GM20000 (cell line): ENCODE data around the gene KCNG2.

ENCODE experiments used
- DNase-seq: peaks from one replicate; pipeline ENCODE4 v3.0.0; 2012; ENCODE audit warnings: low spot score
- CTCF ChIP-seq: IDR thresholded peaks from 2 replicates; pipeline ENCODE4 v1.5.1; 2012; ENCODE audit warnings: mild to moderate bottlenecking, control low read depth; ENCODE audit errors: extremely low read depth, missing control alignments

Gene KCNG2

GRCh38 chr18:79754022-79754761 lies 43.5 kb upstream of the KCNG2 start:
- TF ChIP-seq CTCF: no peak
- no peak for DNase-seq

- DNase-seq: no peak
- TF ChIP-seq CTCF: no peak
Measured at GRCh38 chr18:79754831-79755351, 42.8 kb upstream of the KCNG2 start.

- no peak for TF ChIP-seq CTCF
- DNase-seq: no peak
Measured at GRCh38 chr18:79755496-79756142, 42.1 kb upstream of the KCNG2 start.

- no peak for TF ChIP-seq CTCF
- no peak for DNase-seq
Measured at GRCh38 chr18:79756143-79756500, 41.6 kb upstream of the KCNG2 start.

GRCh38 chr18:79756826-79757225 lies 40.9 kb upstream of the KCNG2 start:
- DNase-seq: no peak

GRCh38 chr18:79760348-79760747 lies 37.4 kb upstream of the KCNG2 start:
- DNase-seq: no peak
- no peak for TF ChIP-seq CTCF

More at GRCh38 chr18:79756826-79757225, 40.9 kb upstream of the KCNG2 start:
- TF ChIP-seq CTCF: no peak

GRCh38 chr18:79760881-79761280 lies 36.9 kb upstream of the KCNG2 start:
- no peak for DNase-seq
- no peak for TF ChIP-seq CTCF
